Cortex of kidney (tissue), 1 donor: ENCODE data around the gene COX20.
"Not testable (repeated sequence)": the region's sequence is repeated elsewhere in the genome, so short reads cannot be mapped to it uniquely, and the experiment has no call there.

Experiments
- DNase-seq: peaks from one replicate; lab custom pipeline; 2025; lab: John Stamatoyannopoulos, UW

The COX20 gene

GRCh38 chr1:244822878-244823277 lies 12.6 kb upstream of the COX20 start:
- no peak for DNase-seq

GRCh38 chr1:244826712-244827111 lies 8.7 kb upstream of the COX20 start:
- no peak for DNase-seq

- no peak for DNase-seq
Observed at GRCh38 chr1:244830639-244831038, 4.8 kb upstream of the COX20 start.

GRCh38 chr1:244833260-244833659 lies 2.2 kb upstream of the COX20 start:
- not testable (repeated sequence) for DNase-seq

GRCh38 chr1:244833734-244834542 lies 1.5 kb upstream of the COX20 start:
- DNase-seq, result no peak

- DNase-seq, result peak; percentile 80
Observed at GRCh38 chr1:244834543-244835275, 749 bp upstream of the COX20 start.

- no peak for DNase-seq
Observed at GRCh38 chr1:244836135-244836521, 670 bp downstream of the COX20 start.

- no peak for DNase-seq
Observed at GRCh38 chr1:244836584-244836983, 1.1 kb downstream of the COX20 start.

GRCh38 chr1:244837597-244838258 lies 2.3 kb downstream of the COX20 start:
- DNase-seq, result no peak

GRCh38 chr1:244839656-244840055 lies 4.2 kb downstream of the COX20 start:
- DNase-seq, result no peak

- no peak for DNase-seq
Observed at GRCh38 chr1:244840219-244840794, 4.8 kb downstream of the COX20 start.

- no peak for DNase-seq
Observed at GRCh38 chr1:244841273-244841927, 5.9 kb downstream of the COX20 start.

GRCh38 chr1:244843148-244843978 lies 7.9 kb downstream of the COX20 start:
- no peak for DNase-seq

- no peak for DNase-seq
Observed at GRCh38 chr1:244844155-244845121, 9.0 kb downstream of the COX20 start.

GRCh38 chr1:244846653-244847052 lies 11.2 kb downstream of the COX20 start:
- DNase-seq, result no peak

GRCh38 chr1:244849189-244849866 lies 13.9 kb downstream of the COX20 start:
- no peak for DNase-seq

- DNase-seq, result no peak
Observed at GRCh38 chr1:244850099-244850852, 14.8 kb downstream of the COX20 start.

- no peak for DNase-seq
Observed at GRCh38 chr1:244850896-244851295, 15.4 kb downstream of the COX20 start.
